IMR-90 (cell line): Measurements from ENCODE around the gene TUBA3D. TPM values are rescaled to one million over a fixed set of nuclear protein-coding genes. Genes with fewer than 3 reads are reported as not detected.
"Not testable (repeated sequence)": the region's sequence is repeated elsewhere in the genome, so short reads cannot be mapped to it uniquely, and the experiment has no call there.

Experiments used
- ATAC-seq: fragments of 200-7000 bp; cut with Tn5 transposase; 2 replicates; pipeline ENCODE4 v1.9.1; 2020; ENCODE audit warnings: low read depth, mild to moderate bottlenecking, moderate library complexity
- BruUV-seq: library from RNA; stranded (reverse); fragments of 400-500 nt; replicated peaks from 2 replicates; lab custom pipeline; 2021; lab: Mats Ljungman, UMichigan
- CTCF ChIA-PET: fragments of 300-600 bp; formaldehyde crosslinking; extraction: SDS; loops from one replicate; lab custom pipeline; 2021; ENCODE audit warnings: antibody characterized with exemption; lab: Yijun Ruan, JAX
- POLR2A ChIA-PET: fragments of 300-600 bp; sonication (Branson Sonifier 250); formaldehyde crosslinking; loops from one replicate; lab custom pipeline; 2022; ENCODE audit warnings: antibody characterized with exemption; ENCODE audit not compliant: unreplicated experiment; lab: Charles Lee
- DNase-seq: peaks from one replicate; pipeline ENCODE4 v3.0.0; 2013
- H2AFZ ChIP-seq: replicated peaks from 2 replicates; pipeline ENCODE3; 2013; ENCODE audit warnings: low read length, mild to moderate bottlenecking; ENCODE audit not compliant: poor library complexity
- H2AK5ac ChIP-seq: 2 replicates; pipeline ENCODE4 v1.6.1; 2013; ENCODE audit warnings: low read depth, low read length, inconsistent platforms
- H2AK9ac ChIP-seq: replicated peaks from 2 replicates; pipeline ENCODE3; 2013; ENCODE audit warnings: mild to moderate bottlenecking, low read depth, low read length, moderate library complexity; ENCODE audit not compliant: poor library complexity
- H2BK120ac ChIP-seq: 2 replicates; pipeline ENCODE4 v1.6.1; 2013; ENCODE audit warnings: low read depth, low read length, inconsistent platforms
- H2BK15ac ChIP-seq: 3 replicates; pipeline ENCODE4 v1.6.1; 2013; ENCODE audit warnings: low read depth, low read length, inconsistent platforms
- H2BK20ac ChIP-seq: 2 replicates; pipeline ENCODE4 v1.6.1; 2013; ENCODE audit warnings: low read depth, mild to moderate bottlenecking, inconsistent platforms, low read length, moderate library complexity
- H2BK5ac ChIP-seq: 2 replicates; pipeline ENCODE4 v1.6.1; 2013; ENCODE audit warnings: mild to moderate bottlenecking, low read depth, low read length, inconsistent platforms; ENCODE audit not compliant: poor library complexity, severe bottlenecking
- H3K14ac ChIP-seq: replicated peaks from 2 replicates; pipeline ENCODE4 v1.6.1; 2013; ENCODE audit warnings: low read depth, low read length, inconsistent platforms
- H3K18ac ChIP-seq: 2 replicates; pipeline ENCODE4 v1.6.1; 2013; ENCODE audit warnings: low read depth, low read length, control low read depth
- H3K23ac ChIP-seq: 2 replicates; pipeline ENCODE4 v1.6.1; 2013; ENCODE audit warnings: low read depth, low read length, inconsistent platforms
- H3K27ac ChIP-seq: 2 replicates; pipeline ENCODE4 v1.5.1; 2013; ENCODE audit warnings: mild to moderate bottlenecking, control low read depth, low read length; ENCODE audit not compliant: insufficient read depth
- H3K27me3 ChIP-seq: 2 replicates; pipeline ENCODE4 v1.6.1; 2013; ENCODE audit warnings: low read length; ENCODE audit not compliant: control insufficient read depth, insufficient read depth
- H3K36me3 ChIP-seq: 2 replicates; pipeline ENCODE4 v1.6.1; 2013; ENCODE audit warnings: low read length, mixed read lengths; ENCODE audit not compliant: control insufficient read depth, insufficient read depth
- H3K4ac ChIP-seq: 2 replicates; pipeline ENCODE4 v1.6.1; 2013; ENCODE audit warnings: low read depth, low read length, inconsistent platforms
- H3K4me1 ChIP-seq: 2 replicates; pipeline ENCODE4 v1.6.1; 2013; ENCODE audit warnings: low read length, mixed read lengths; ENCODE audit not compliant: control insufficient read depth, insufficient read depth
- H3K4me2 ChIP-seq: 2 replicates; pipeline ENCODE4 v1.6.1; 2013; ENCODE audit warnings: low read depth, mild to moderate bottlenecking, control low read depth, low read length, moderate library complexity
- H3K4me3 ChIP-seq: 2 replicates; pipeline ENCODE4 v1.5.1; 2013; ENCODE audit warnings: low read depth, mild to moderate bottlenecking, control low read depth, low read length, moderate library complexity; ENCODE audit not compliant: insufficient read depth
- H3K56ac ChIP-seq: 2 replicates; pipeline ENCODE4 v1.6.1; 2013; ENCODE audit warnings: low read length, inconsistent platforms; ENCODE audit not compliant: insufficient read depth; ENCODE audit errors: extremely low read depth
- H3K79me1 ChIP-seq, 2 experiments: 2 replicates each; pipeline ENCODE4 v1.6.1; 2013; ENCODE audit warnings: low read length in 2 of 2, inconsistent platforms in 1 of 2, low read depth in 1 of 2
- H3K9ac ChIP-seq: 2 replicates; pipeline ENCODE4 v1.6.1; 2013; ENCODE audit warnings: low read depth, low read length, control low read depth
- H3K9me1 ChIP-seq: 2 replicates; pipeline ENCODE4 v1.6.1; 2013; ENCODE audit warnings: low read length, inconsistent platforms; ENCODE audit not compliant: insufficient read depth
- H3K9me3 ChIP-seq: 2 replicates; pipeline ENCODE4 v1.6.1; 2013; ENCODE audit warnings: low read length; ENCODE audit not compliant: control insufficient read depth, insufficient read depth
- H4K20me1 ChIP-seq: 2 replicates; pipeline ENCODE4 v1.6.1; 2013; ENCODE audit warnings: low read length, inconsistent platforms; ENCODE audit not compliant: insufficient read depth
- H4K5ac ChIP-seq: 2 replicates; pipeline ENCODE4 v1.6.1; 2013; ENCODE audit warnings: mild to moderate bottlenecking, low read depth, low read length, control low read depth
- H4K8ac ChIP-seq, 2 experiments: 2 replicates each; pipeline ENCODE4 v1.6.1; 2013; ENCODE audit warnings: low read depth in 2 of 2, low read length in 2 of 2, control low read depth in 1 of 2, inconsistent platforms in 1 of 2
- H4K91ac ChIP-seq: 2 replicates; pipeline ENCODE4 v1.6.1; 2013; ENCODE audit warnings: low read depth, low read length, inconsistent platforms; ENCODE audit not compliant: insufficient read depth
- WGBS, 2 experiments: methylation state at CpG; one replicate each; pipeline versions ENCODE4 v1.1.5 to v1.1.7; 2013; ENCODE audit warnings: missing lambda C conversion rate in 2 of 2; ENCODE audit not compliant: insufficient read length in 1 of 2; ENCODE audit errors: extremely low coverage in 2 of 2; 5-methylcytosine and 5-hydroxymethylcytosine counted together
- dilution Hi-C: fragments of 300-500 bp; cut with HindIII; formaldehyde crosslinking; loops from one replicate; pipeline ENCODE4 v1.14.3; 2018; ENCODE audit warnings: low sequenced_read_pairs; ENCODE audit not compliant: unreplicated experiment
- in situ Hi-C: fragments of 300-500 bp; cut with MboI; formaldehyde crosslinking; loops from 3 replicates; pipeline ENCODE4 v1.14.3; 2019; ENCODE audit warnings: low sequenced_read_pairs, inconsistent platforms, mixed read lengths
- intact Hi-C: fragments of 100-400 bp; cut with micrococcal nuclease; formaldehyde crosslinking; loops from 2 replicates; pipeline ENCODE4 v1.10.0; 2022
- polyA plus RNA-seq, 3 experiments: library from polyadenylated mRNA; depleted of rRNA; stranded (reverse); fragments of >200 nt; gene quantifications; 2 replicates each; pipeline ENCODE4 v1.2.3, GENCODE V29; 2012; ENCODE audit warnings: low replicate concordance in 1 of 3
- total RNA-seq: library from RNA; depleted of rRNA; stranded (reverse); fragments of >200 nt; gene quantifications from 2 replicates; pipeline ENCODE4 v1.2.3, GENCODE V29; 2012

Gene TUBA3D
- total and polyA plus RNA-seq, 2 of the 4 experiments (the other 2 are of a cell fraction), result not detected

DNA sequence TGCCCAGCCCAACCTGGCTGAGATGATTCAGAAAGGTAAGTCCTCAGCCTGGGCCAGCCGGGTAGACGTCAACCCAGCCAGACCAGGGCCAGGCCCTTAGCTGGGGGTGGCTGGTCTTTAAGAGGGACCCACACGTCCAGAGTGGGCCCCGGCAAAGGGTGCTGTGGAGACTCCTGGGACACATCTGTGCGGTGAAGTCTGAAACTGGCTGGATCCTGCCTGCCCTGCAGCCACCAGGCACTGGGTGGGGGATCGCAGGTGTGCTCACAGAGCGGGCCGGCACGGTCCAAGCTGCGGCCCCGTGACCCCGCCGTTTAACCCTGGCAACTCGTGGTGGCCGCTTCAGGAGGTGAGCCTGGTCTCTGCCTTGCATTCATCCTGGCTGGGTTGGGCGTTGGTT lies 41.9 kb downstream of the TUBA3D start:
- H4K8ac ChIP-seq, H3K14ac ChIP-seq, H2BK15ac ChIP-seq, H2AFZ ChIP-seq, H2BK120ac ChIP-seq, H3K9ac ChIP-seq, H3K18ac ChIP-seq, H3K27ac ChIP-seq, H2BK20ac ChIP-seq, H3K4me3 ChIP-seq, H4K91ac ChIP-seq, H3K79me1 ChIP-seq, H2AK5ac ChIP-seq, H3K27me3 ChIP-seq, DNase-seq, H2BK5ac ChIP-seq, H3K4me2 ChIP-seq, ATAC-seq, POLR2A ChIA-PET, H3K4me1 ChIP-seq, H3K23ac ChIP-seq, H3K4ac ChIP-seq, H3K9me3 ChIP-seq, H3K56ac ChIP-seq, intact Hi-C loops, H4K20me1 ChIP-seq, H4K5ac ChIP-seq, H2AK9ac ChIP-seq, BruUV-seq, dilution Hi-C loops, H3K9me1 ChIP-seq, CTCF ChIA-PET: not testable (repeated sequence)
- peaks cover 31% of the 10 kb centered on the region for H3K36me3 ChIP-seq
- in situ Hi-C loops, result loop anchor here (25.0 kb wide), 2 partner anchors 406 to 1356 kb away; partner anchors contain the start of gene PLEKHB2
- WGBS, 2 experiments, result 53% methylated on average over 3 of the region's 16 CpGs; no CpG with 5 or more reads in 1 of the 2 experiments

GRCh38 chr2:131518531-131518930 lies 42.6 kb downstream of the TUBA3D start:
- H3K9me3 ChIP-seq, H3K18ac ChIP-seq, ATAC-seq, dilution Hi-C loops, intact Hi-C loops, H3K4ac ChIP-seq, H3K23ac ChIP-seq, H4K5ac ChIP-seq, CTCF ChIA-PET, H2AK9ac ChIP-seq, H2BK20ac ChIP-seq, H2AFZ ChIP-seq, H3K14ac ChIP-seq, H3K27me3 ChIP-seq, H3K79me1 ChIP-seq, H2BK5ac ChIP-seq, H2AK5ac ChIP-seq, H3K56ac ChIP-seq, H4K91ac ChIP-seq, H2BK15ac ChIP-seq, H3K9me1 ChIP-seq, BruUV-seq, H3K9ac ChIP-seq, DNase-seq, H3K4me1 ChIP-seq, POLR2A ChIA-PET, H3K27ac ChIP-seq, H3K4me2 ChIP-seq, H4K8ac ChIP-seq, H2BK120ac ChIP-seq, H4K20me1 ChIP-seq, H3K4me3 ChIP-seq: not testable (repeated sequence)
- peaks cover 31% of the 10 kb centered on the region for H3K36me3 ChIP-seq
- WGBS, 2 experiments, result no CpG with 5 or more reads among the region's 11 CpGs
- in situ Hi-C loops, result loop anchor here (25.0 kb wide), 2 partner anchors 406 to 1356 kb away; partner anchors contain the start of gene PLEKHB2
